ENCODE data around the gene TFPT.

Gene TFPT

DNA sequence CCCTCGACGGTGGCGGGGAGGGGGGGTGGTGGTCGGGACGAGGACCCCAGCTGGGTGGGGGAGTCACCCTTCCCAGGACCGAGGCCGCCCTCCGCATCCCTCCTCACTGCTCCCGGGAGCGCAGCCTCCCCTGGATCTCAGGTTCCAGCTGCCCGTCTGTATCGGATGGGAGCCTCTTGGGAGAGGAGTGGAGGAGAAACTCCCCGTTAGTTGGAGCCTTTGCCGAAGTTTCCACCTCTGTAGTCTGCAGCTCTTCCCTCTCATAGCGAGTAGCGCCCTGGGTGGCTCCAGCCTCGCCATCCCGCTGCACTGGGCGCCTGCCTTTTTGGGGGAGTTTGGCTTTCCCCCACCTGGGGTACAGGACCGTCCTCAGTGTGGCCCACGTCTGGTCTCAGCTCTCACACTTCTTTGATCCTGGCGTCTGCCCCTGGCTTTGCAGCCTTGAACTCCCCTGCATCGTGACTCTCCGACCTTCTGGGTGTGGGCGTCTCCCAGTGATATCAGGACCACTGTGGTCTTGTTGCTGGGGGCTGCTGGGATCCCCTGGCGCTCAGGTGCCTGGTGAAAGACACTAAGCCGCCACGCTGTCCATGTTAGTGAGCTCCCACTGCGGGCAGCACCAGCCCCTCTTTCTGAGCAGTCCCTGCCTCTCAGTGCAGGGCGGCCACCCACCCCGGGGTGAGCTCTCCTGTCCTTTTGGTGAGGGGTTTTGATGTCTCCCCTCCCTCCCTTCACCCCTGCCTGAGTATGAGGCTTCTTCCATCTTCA lies 23.2 kb upstream of the TFPT start:
- TF ChIP-seq ZBTB7A (IDR thresholded peaks at IDR 0.05; ENCODE audit: low read depth) (no peak), CEBPB (IDR thresholded peaks at IDR 0.05) (no peak), TCF12 (IDR thresholded peaks at IDR 0.05; ENCODE audit: low read depth) (no peak), RAD21 (IDR thresholded peaks at IDR 0.05; ENCODE audit: low read depth) (no peak), TAF1 (IDR thresholded peaks at IDR 0.05; ENCODE audit: low read depth) (no peak), NFIC (IDR thresholded peaks at IDR 0.05) (no peak), YY1 (IDR thresholded peaks at IDR 0.05; ENCODE audit: low read depth) (no peak), CREB1 (IDR thresholded peaks at IDR 0.05; ENCODE audit: low read depth) (no peak), TEAD4 (IDR thresholded peaks at IDR 0.05) (no peak), EGR1 (IDR thresholded peaks at IDR 0.05) (no peak), EP300 (IDR thresholded peaks at IDR 0.05; ENCODE audit: borderline replicate concordance) (no peak)
- TF ChIP-seq, protein P1, sequence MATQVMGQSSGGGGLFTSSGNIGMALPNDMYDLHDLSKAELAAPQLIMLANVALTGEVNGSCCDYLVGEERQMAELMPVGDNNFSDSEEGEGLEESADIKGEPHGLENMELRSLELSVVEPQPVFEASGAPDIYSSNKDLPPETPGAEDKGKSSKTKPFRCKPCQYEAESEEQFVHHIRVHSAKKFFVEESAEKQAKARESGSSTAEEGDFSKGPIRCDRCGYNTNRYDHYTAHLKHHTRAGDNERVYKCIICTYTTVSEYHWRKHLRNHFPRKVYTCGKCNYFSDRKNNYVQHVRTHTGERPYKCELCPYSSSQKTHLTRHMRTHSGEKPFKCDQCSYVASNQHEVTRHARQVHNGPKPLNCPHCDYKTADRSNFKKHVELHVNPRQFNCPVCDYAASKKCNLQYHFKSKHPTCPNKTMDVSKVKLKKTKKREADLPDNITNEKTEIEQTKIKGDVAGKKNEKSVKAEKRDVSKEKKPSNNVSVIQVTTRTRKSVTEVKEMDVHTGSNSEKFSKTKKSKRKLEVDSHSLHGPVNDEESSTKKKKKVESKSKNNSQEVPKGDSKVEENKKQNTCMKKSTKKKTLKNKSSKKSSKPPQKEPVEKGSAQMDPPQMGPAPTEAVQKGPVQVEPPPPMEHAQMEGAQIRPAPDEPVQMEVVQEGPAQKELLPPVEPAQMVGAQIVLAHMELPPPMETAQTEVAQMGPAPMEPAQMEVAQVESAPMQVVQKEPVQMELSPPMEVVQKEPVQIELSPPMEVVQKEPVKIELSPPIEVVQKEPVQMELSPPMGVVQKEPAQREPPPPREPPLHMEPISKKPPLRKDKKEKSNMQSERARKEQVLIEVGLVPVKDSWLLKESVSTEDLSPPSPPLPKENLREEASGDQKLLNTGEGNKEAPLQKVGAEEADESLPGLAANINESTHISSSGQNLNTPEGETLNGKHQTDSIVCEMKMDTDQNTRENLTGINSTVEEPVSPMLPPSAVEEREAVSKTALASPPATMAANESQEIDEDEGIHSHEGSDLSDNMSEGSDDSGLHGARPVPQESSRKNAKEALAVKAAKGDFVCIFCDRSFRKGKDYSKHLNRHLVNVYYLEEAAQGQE (IDR thresholded peaks at IDR 0.05; ENCODE audit: low read depth): no peak
- TF ChIP-seq, protein P2, sequence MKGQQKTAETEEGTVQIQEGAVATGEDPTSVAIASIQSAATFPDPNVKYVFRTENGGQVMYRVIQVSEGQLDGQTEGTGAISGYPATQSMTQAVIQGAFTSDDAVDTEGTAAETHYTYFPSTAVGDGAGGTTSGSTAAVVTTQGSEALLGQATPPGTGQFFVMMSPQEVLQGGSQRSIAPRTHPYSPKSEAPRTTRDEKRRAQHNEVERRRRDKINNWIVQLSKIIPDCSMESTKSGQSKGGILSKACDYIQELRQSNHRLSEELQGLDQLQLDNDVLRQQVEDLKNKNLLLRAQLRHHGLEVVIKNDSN (IDR thresholded peaks at IDR 0.05): no peak
- TF ChIP-seq, protein P3, sequence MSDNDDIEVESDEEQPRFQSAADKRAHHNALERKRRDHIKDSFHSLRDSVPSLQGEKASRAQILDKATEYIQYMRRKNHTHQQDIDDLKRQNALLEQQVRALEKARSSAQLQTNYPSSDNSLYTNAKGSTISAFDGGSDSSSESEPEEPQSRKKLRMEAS (IDR thresholded peaks at IDR 0.05): no peak

DNA sequence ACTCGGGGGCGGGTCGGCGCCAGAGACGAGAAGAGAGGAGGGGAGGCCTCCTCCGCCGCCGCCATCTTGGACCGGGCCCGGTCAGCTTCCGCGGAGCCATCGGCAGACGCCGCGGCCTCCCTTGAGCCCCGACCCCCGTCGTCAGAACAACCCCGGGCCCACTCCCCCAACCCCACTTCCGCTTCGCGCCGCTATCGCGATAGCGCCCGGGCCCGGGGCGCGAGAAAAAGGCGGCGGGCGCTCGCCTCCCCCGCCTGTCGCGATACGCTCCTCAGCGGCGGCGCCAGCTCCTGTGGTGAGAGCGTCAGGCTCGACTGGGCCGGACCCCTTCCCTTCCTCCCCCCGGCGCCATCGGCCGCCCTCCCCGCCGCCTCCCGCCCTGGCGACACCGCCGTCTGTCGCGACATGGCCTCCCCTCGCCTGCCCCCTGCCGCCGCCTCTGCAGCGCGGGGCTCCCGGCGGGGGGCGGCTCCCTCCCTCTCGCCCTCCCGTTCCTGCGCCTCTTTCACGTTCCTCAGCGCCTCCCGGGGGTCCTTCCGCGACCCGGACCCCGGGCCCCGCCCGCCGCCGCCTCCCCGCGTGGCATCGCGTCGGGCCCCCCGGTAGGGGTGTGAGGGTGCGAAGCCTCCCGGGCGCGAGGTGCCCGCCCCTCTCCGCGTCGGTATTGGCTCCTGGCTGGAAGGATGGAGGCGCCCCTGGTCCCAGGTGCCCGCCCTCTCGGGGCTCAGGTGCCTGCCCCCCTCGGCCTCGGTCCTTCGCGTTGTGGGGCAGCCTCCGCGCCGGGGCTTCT lies 22.4 kb upstream of the TFPT start, which contains the start of gene CNOT3:
Gene CNOT3 (plus strand): TSS at position 64 of the 790 bp plus-strand sequence. CDS start 5,217 bp downstream, outside the sequence.
- TF ChIP-seq CEBPB (IDR thresholded peaks at IDR 0.05) (no peak), YY1 (IDR thresholded peaks at IDR 0.05; ENCODE audit: low read depth) (peak; percentile 93), ZBTB7A (IDR thresholded peaks at IDR 0.05; ENCODE audit: low read depth) (peak; percentile 28; the same call in 1 of the 2 replicates), NFIC (IDR thresholded peaks at IDR 0.05) (no peak), TEAD4 (IDR thresholded peaks at IDR 0.05) (0 out of 2 replicates have a peak, but pooled peaks have one; percentile 1), TAF1 (IDR thresholded peaks at IDR 0.05; ENCODE audit: low read depth) (peak; percentile 89), TCF12 (IDR thresholded peaks at IDR 0.05; ENCODE audit: low read depth) (no peak), CREB1 (IDR thresholded peaks at IDR 0.05; ENCODE audit: low read depth) (no peak), RAD21 (IDR thresholded peaks at IDR 0.05; ENCODE audit: low read depth) (no peak), EP300 (IDR thresholded peaks at IDR 0.05; ENCODE audit: borderline replicate concordance) (no peak), EGR1 (IDR thresholded peaks at IDR 0.05) (peak; percentile 8; the same call in 1 of the 2 replicates)
- TF ChIP-seq, protein P3 (IDR thresholded peaks at IDR 0.05): peak; percentile 84

DNA sequence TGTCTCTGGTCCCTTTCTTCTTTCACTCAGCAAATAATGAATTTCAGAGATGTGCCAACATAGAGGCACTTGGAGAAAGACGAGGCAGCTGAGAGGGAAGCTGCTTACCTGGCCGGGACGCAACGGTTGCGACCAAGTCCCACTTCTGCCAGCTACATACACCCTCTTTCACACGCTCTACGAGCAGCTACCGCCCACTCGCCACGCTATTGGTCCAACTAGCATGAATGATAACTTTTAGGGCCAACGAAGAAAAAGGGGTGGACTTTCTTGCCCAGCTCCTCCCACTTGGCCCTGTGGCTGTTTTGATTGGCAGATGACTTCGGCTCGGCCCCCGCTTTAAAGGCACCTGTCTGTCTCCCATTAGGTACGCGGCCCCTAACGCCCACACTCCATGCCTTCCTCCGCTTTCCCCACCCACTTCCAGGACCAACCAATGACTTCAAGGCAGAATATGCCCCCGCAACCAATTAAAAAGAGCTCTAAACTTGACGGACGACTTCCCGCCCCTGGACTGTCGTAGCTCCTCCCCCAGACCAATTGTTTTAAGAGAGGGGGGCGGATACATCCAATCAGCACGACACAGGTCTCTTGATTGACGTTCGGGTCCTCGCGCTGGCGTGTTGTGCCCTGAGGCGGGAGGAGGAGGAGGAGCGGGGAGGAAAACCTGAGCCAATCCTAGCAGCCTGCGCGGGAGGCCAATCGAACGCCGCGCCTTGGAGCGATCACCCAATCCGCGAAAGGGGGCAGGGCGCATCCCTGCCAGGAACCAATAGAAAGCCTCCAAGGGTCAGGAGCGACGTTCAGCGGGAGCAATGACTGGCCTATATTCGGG lies 21.6 kb upstream of the TFPT start:
- TF ChIP-seq RAD21 (IDR thresholded peaks at IDR 0.05; ENCODE audit: low read depth): no peak
- peak; percentile 28; the same call in 1 of the 2 replicates for TF ChIP-seq FOXM1 (IDR thresholded peaks at IDR 0.05; ENCODE audit: borderline replicate concordance, low read depth)
- TF ChIP-seq, protein P1 (IDR thresholded peaks at IDR 0.05; ENCODE audit: low read depth): no peak
- TF ChIP-seq CEBPB (IDR thresholded peaks at IDR 0.05): no peak
- TF ChIP-seq EGR1 (IDR thresholded peaks at IDR 0.05): peak; percentile 88
- TF ChIP-seq TCF12 (IDR thresholded peaks at IDR 0.05; ENCODE audit: low read depth): no peak
- TF ChIP-seq, protein P2 (IDR thresholded peaks at IDR 0.05): no peak
- TF ChIP-seq, protein P3 (IDR thresholded peaks at IDR 0.05): peak; percentile 30; the same call in 1 of the 2 replicates
- 0 out of 2 replicates have a peak, but pooled peaks have one; percentile 0 for TF ChIP-seq TEAD4 (IDR thresholded peaks at IDR 0.05)
- TF ChIP-seq CREB1 (IDR thresholded peaks at IDR 0.05; ENCODE audit: low read depth): 0 out of 2 replicates have a peak, but pooled peaks have one; percentile 17
- peak; percentile 62; the same call in 1 of the 2 replicates for TF ChIP-seq TAF1 (IDR thresholded peaks at IDR 0.05; ENCODE audit: low read depth)
